HG03442 (cell line): Measurements from ENCODE around the gene EIF5.

ENCODE experiments used
- ATAC-seq: cut with Tn5 transposase; IDR thresholded peaks from one replicate; pipeline ENCODE4 v1.9.1; 2021; ENCODE audit warnings: mild to moderate bottlenecking, moderate library complexity; ENCODE audit not compliant: unreplicated experiment

The EIF5 gene

DNA sequence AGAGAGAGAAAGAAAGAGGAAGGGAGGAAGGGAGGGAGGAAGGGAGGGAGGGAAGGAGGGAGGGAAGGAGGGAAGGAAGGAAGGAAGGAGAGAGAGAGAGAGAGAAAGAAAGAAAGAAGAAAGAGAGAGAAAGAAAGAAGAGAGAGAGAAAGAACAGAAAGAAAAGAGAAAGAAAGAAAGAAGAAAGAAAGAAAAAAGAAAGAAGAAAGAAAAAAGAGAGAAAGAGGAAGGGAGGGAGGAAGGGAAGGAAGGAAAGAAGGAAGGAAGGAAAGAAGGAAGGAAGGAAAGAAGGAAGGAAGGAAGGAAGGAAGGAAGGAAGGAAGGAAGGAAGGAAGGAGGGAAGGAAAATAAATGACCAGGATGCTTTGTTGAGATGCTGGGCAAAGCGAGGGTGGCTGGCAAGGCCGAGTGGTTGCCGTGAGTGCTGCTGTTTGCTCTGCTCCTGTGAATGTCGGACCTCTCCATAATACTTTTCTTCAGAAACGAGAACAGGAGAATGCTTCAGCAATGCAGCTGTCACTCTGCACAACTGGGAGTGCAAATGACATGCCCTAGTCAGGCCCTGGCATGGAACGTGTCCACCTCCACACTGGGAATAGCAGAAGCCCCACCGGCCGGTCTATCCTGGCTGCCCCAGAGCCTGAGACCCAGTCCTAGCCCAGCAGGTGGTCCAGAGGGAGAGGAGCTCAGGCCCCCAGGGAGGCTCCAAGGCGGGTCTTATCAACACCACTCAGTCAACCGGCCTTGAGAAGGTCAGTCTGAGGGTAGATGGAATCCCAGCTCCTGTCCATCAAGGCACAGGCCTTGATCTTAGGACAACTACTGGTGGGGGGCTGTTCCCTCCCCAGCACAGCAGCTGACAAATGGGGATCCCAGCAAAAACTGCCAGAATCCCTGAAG is 25.1 kb upstream of the EIF5 start:
- ATAC-seq, result no peak

DNA sequence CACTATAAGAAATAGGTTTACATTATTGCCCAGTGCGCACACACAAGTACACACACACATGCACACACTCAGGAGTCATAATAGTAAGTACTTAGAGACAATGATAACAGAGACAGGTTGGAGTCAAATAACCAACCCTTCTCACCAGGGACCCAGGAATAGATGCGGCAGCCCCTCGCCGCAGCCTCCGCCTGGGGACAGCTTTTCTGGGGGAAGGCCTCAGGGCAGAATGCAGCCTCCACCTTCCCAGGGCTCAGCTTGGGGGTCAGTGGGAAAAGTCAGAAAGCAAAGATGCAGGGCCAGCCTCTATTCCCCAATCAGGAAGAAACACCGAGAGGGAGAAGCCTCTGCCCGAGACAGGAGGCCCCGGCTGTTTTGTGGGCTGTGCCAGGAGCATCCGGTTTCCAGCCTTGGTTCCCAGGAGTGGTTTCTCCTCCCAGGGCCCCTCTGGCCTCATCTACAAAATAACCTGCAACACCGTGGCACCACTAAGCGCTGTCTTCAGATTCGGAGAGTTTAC is 23.4 kb upstream of the EIF5 start:
- no peak for ATAC-seq

DNA sequence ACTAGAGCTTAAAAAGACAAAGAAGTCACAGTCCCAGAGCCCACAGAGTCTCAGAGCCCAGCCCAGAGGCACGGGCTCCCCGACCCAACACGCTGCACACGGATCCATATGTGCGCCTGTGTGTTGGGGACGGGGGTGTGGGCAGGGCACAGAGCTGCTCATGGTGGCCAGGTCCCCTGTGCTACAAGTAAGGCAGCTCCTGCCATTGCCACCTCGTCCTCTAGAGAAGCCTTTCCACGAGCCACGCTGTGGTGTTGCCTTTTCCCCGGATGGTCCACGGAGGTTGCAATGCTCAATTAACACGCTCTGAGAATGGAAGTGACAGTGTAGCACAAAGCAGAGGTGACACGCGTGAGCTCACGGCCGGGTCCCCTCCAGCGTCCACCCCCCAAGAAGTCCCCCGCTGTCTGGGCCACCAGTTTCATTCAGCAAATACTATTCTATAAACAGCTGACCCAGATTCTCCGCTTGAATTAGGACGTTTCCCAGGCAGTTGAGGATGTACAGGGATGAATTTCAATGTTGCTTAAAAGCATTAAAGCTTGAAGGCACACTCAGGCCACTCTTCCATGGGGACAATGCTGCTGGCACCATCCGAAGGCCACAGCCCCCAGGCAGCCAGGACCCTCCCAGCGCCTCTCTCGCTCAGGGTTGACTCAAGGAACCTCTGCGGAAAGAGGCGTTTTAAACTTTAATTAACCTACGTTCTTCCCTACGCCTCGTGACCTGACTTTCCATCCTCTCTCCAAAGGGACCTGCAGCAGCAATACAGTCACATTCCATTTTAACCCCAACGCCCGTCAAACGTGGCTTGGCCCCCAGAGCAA is 22.7 kb upstream of the EIF5 start:
- ATAC-seq, result no peak

DNA sequence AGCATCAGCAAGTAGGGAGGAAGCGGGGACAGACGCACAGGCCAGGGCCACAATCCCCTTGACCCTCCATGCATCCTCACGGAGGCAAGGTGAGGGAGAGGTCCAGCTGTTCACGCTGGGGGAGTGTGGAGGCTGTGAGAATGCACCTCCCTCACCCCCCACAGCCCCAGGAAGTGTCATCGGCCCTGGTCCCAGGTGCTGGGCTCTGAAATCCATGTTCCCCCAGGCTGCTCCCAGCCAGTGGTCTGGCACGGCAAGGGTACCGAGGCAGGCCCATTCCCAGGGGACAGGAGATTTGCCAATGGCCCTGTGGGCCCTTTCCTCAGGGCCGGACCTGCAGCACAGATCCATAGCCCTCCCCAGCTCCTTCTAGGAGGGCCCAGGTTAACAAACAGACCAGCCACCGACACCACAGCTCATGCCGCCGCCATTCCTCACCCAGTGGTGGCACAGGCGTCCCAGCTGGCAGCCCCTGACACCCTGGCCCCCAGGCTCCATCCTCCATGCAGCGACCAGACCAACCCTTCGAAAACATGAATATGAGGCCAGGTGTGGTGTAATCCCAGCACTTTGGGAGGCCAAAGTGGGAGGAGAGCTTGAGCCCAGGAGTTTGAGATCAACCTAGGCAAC is 21.9 kb upstream of the EIF5 start:
- no peak for ATAC-seq

DNA sequence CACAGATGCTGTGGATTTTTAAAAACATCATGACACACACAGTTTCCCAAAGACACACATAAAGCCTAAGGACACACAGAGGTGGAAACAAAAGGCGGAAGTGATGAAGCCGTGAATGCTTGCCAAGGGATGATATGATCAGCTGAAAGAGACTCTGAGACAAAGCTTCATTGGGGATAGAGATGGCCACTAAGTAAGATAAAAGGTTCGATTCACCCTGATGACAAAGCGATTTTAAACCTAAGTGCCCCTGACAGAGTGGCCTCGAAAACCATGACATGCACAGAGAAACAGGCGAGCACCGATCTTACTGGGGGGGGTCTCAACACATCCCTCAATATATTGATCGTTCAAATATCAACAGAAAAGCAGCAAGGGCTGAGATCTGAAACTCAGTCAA is 20.3 kb upstream of the EIF5 start:
- ATAC-seq, result no peak

DNA sequence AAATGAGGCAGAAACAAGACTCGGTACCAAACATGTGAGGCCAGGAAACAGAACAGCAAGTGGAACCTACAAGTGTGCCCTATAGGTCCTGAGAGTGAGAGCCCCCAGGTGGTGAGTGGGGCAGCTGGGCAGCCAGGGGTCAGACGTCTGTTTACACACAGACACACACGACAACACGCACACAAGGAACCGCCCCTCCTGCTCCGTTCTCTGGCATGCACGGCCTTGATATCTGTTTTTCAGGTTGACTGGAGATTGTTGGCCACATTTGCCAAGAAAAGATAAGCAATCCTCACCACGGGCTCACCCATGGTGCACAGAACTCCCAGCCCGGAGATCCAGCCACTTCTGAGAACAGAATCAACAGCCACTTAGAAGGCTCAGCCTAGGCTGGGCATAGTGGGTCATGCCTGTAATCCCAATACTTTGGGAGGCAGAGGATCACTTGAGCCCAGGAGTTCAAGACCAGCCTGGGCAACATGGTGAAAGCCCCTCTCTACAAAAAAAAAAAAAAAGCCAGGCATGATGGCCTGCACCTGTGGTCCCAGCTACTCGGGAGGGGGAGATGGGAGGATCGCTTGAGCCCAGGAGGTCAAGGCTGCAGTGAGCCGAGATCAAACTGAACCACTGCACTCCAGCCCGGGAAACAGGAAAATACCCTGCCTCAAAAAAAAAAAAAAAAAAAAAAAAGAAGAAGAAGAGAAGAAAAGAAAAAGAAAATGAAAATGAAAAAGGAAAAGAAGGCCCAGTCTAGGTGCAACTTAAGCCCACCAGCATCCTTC is 19.4 kb upstream of the EIF5 start:
- ATAC-seq, result no peak

DNA sequence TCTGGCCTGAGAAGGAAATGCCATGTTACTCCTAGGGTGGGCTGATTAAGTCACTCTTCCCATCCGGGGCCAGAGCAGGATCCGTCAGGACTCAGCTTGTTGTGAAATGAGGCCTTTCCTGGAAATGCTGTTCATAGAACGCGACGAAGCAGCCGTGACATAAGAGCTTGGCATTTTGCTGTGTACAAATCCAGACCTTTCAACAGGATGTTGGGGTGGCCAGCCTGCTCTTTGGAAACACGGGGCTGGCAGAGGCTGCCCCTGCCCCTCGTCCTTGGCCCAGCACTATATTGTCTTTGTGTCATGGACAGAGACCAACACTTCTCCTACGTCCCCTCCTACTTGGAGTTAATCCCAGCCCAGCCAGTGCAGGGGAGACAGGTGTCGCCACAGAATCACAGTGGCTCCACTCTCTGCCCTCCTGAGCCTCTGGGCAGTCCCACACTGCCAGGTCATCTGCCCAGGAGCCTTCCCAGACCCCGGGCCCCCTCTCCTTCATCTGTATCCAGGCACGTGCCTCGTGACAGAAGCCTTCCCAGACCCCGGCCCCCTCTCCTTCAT is 18.6 kb upstream of the EIF5 start:
- no peak for ATAC-seq

DNA sequence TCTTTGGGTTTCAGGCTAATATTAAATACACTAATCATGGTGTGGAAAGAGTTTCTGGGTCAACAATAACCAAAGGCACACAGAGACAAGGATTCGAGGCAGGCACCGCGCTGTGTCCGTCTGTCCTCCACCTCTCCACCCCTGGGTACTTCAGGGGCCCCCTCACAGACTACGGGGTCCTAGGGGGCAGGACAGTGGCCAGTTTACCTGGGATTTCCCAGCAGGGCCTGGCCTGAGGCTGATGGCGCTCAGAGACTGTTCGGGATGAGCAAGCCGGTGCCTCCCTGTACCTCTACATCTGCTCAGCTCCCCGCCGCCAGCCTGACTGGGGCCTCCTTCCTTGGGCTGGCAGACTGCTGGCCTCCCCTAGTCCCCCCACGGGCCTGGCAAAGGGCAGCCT is 18.1 kb upstream of the EIF5 start:
- no peak for ATAC-seq

DNA sequence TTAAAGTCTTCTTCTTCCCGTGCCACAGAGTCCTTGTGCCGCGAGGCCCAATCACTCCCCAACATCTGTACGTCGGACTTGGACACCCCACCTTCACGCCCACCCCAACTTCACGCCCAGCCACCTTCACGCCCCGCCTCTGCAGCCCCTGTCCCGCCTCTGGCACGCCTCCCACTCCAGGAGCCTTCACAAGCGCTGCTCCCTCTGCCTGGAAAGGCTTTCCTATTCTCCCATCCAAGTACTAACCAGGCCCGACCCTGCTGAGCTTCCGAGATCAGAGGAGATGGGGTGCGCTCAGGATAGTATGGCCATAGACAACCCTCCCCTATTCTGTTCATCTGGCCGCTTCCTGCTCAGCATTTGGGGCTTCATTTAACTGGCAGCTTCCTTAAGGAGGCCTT is 17.3 kb upstream of the EIF5 start:
- ATAC-seq, result no peak

DNA sequence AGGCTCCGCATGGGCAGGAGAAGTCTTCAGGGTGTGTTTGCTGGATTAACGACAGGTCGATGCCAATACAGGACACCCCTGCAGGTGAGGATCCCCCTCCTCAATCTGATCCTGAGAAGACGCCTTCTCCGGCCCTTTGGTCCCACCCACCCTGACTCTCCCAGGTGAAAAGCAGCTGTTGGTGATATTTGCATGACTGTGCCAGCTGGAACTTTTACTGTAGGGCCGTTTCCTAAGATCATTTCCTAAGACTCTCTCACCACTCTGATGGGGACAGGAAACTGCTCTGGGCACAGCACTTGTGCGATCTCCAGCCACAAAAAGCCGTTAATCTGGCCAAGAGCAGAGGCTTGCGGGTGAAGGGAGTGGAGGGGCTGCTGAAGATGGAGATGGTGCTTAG is 16.8 kb upstream of the EIF5 start:
- ATAC-seq, result no peak

DNA sequence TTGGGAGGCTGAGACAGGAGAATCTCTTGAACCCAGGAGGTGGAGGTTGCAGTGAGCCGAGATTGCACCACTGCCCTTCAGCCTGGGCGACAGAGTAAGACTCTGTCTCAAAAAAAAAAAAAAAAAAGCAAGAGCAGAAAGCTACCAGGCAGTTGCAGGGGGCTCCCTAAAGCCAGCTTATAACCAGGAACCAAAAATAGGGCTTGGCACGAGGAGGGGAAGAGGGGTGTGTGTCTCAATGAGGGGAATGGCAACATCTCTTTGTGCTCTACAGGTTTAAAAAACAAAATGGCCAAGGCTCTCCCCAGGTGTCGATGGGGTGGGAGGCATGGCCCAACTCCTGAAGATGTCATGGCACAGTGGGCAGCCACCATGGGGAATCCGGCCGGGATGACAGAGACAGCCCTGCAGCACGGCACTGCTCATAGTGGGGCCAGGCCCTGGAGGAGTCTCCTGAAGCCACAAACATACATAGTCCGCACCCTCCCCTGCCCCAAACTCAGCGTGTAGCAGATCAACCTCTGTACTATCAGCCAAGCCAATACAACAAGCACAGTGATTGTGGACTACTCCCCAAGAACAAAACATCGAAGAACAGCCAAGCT is 16.0 kb upstream of the EIF5 start:
- no peak for ATAC-seq

DNA sequence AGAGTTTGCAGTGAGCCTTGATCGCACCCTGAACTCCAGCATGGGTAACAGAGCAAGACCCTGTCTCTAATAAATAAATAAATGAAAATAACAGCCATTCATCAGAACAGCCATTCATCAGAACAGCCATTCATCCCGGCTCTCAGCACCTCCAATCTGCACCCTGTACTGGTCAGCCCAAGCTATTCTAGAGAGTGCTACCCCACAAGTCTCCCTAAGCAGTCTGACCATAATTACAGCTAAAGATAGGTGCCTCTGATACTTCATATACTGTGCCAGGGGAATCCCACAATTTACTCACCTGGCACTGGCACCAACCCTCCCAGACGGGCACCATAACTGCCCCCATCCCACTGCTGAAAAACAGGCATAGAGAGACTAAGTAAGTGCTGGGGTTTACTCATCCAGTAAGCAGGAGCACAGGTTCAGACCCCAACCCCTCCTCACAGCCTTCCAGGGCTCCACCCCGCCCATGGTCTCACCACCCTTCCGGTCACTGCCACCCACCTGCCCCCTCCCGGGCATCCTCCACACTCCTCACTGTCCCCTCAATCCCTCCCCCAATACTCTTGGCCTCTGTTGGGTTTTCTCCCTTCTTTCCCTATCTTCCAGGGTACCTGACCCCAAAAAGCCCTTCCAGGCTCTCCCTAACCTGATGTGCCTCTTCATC is 15.2 kb upstream of the EIF5 start:
- no peak for ATAC-seq

DNA sequence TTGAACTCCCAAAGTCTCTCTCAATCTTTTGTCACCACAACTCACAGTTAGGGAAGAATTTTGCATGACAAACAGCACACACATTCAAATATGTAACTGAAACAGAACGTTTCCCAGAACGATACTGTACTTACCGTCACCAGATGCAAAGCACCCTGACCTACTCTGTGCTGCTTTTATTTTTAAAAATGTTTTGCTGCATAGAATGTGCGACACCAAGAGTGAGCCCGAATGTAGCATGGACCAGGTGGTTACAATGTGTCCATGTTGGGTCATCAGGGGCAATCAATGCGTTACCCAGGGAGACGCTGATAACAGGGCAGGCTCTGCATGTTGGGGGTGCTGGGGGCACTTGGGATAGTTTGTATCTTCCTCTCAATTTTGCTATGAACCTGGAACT is 14.6 kb upstream of the EIF5 start:
- ATAC-seq, result no peak

DNA sequence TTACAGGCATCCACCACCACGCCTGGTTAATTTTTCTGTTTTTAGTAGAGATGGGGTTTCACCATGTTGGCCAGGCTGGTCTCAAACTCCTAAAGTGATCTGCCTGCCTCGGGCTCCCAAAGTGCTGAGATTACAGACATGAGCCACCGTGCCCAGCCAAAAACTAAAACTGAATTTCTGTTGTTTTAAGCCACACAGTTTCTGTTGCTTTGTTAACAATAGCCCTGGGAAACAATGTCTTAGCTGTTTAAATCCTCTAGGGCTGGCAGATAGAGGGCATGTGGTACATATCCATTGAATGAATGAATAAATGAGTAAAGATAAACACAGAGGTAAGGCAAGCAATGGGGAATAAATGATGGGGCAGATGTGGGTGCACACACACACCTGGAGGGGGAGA is 8.0 kb upstream of the EIF5 start:
- ATAC-seq, result no peak

DNA sequence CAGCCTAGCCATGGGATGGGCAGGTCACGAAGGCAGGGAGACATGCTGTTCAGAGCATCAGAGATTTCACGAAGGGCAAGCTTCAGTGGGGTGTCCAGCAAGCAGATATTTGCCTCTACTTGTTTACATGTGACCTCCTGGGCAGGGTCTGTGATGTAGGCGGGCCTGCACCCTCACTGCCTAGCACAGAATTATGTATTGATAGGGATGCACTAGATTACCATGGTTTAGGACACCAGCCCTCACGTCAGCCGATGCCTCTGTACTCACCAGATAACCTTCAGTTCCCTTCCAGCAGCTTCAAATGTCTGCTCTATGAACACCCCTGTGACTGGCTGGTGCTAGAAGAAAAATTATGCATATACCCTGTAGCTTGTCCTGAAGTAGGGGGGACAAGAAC is 5.1 kb upstream of the EIF5 start:
- no peak for ATAC-seq

DNA sequence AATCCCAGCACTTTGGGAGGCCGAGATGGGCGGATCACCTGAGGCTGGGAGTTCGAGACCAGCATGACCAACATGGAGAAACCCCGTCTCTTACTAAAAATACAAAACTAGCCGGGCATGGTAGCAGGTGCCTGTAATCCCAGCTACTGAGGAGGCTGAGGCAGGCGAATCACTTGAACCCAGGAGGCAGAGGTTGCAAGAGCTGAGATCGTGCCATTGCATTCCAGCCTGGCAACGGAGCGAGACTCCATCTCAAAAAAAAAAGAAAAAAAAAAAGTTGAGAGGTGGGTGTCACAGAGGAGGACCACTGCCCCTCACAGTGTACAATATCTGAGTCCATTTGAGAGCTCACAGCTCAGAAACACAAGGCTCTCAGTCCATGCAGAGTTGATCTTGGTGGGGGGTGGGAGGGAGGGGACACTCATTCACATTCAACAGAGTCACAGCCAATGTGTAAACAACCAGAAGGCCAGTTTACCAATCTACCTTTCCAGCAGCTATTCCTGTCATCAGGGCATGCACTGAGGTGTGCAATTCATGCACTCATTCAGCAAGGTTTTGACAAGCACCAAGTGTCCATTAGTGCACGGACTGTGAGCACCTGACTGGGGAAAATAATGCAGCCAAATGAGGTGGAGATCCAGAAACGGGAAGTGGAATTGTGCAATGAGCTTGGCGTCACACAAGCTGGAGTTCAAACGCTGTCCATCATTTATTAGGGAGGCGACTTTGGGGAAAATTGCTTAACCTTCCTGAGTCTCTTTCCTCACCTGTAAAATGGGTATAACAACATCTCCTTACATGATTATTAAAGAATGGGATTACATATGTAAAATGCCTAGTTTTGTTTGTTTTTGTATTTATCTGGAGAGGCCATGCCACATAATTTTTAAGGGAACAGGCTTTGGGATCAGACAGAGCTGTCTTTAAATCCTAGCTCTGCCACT is 4.4 kb upstream of the EIF5 start:
- ATAC-seq, result no peak

DNA sequence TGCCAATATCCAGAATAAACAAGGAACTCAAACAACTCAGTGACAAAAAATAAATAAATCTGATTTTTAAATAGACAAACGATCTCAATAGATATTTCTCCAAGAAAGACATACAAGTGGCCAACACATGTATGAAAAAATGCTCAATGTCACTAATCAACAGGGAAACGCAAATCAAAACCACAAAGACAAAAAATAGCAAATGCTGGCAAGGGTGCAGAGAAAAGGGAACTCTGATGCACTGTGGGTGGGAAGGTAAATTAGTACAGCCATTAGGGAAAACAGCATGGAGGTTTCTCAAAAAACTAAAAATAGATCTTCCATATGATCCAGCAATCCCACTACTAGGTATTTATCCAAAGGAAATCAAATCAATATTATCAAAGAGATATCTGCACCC is 3.5 kb upstream of the EIF5 start:
- ATAC-seq, result no peak

DNA sequence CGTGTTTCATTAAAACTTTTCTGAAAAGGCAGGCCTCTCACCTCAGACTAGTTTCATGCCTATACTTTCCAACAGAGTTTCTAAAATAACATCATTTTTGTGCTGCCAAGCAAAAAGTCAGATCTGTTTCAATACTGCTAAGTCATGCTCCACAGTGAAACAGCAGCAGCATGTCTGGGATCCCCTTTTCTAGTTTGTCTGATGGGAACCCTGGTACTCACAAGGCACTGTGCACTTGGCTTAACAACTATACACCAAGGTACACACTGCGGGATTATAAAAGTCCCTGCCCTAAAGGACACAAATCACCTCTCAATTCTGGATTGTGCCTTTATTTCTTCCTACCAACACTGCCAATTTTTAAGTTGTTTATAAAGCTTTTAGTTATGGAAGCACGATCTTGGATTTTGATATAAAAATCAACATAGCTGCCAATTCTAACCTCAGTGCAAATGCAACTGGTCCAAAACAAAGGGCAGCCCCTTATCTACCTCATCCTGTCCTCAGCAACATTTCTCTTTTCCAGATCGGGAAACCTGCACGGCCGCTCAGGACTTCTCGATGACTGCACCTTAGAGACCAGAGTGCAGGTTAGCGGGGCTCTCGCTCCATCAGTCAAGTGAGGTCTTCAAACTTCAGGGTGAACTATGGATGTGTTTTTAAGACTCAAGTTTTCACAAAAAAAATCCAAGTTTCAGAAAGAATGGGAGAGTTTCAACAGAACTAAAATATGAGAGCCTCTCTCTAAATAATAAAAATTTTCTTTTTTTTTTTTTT is 1.7 kb upstream of the EIF5 start:
- no peak for ATAC-seq
